Heart left ventricle (tissue), 16 donors: ENCODE results near the gene GGA2. TPM values are rescaled to one million over a fixed set of nuclear protein-coding genes. Genes with fewer than 3 reads are reported as not detected.
A peak's percentile ranks its signal among the peaks of the same experiment; 100 is the strongest.

Experiments used
- ATAC-seq, 4 donors: fragments of 200-7000 bp; cut with Tn5 transposase; one replicate each; pipeline ENCODE4 v1.9.1; 2020 to 2022; ENCODE audit warnings: moderate library complexity in 4 of 4, mild to moderate bottlenecking in 3 of 4, moderate number of reproducible peaks in 1 of 4
- DNase-seq, 5 donors: peaks; one replicate each; pipeline ENCODE4 v3.0.0-alpha.2; 2020
- H3K27ac ChIP-seq, 12 donors: fragments of 200-600 bp; sonication (generic) in 4 of 12; one replicate each; pipeline versions ENCODE4 v1.5.0 to v1.8.0; 2016 to 2022; ENCODE audit warnings: mild to moderate bottlenecking in 2 of 12
- H3K27me3 ChIP-seq, 9 donors: fragments of 200-600 bp; sonication (generic) in 2 of 9; one replicate each; pipeline versions ENCODE4 v1.5.1 to v1.8.0; 2016 to 2022; ENCODE audit warnings: mild to moderate bottlenecking in 3 of 9
- H3K36me3 ChIP-seq, 9 donors: fragments of 200-600 bp; sonication (generic) in 2 of 9; one replicate each; pipeline versions ENCODE4 v1.5.0 to v1.8.0; 2018 to 2022; ENCODE audit warnings: mild to moderate bottlenecking in 2 of 9
- H3K4me1 ChIP-seq, 12 donors: fragments of 200-600 bp; sonication (generic) in 4 of 12; one replicate each; pipeline versions ENCODE4 v1.5.0 to v1.8.0; 2016 to 2022; ENCODE audit warnings: mild to moderate bottlenecking in 3 of 12
- H3K4me3 ChIP-seq, 12 donors: fragments of 200-600 bp; sonication (generic) in 4 of 12; one replicate each; pipeline versions ENCODE4 v1.5.0 to v1.8.0; 2017 to 2022; ENCODE audit warnings: mild to moderate bottlenecking in 9 of 12, moderate library complexity in 4 of 12
- H3K9me3 ChIP-seq, 12 donors: fragments of 200-600 bp; sonication (generic) in 4 of 12; one replicate each; pipeline versions ENCODE4 v1.5.0 to v1.8.0; 2016 to 2022; ENCODE audit warnings: mild to moderate bottlenecking in 1 of 12
- POLR2A ChIP-seq, 2 donors: fragments of 450-650 bp; IDR thresholded peaks; one replicate each; pipeline ENCODE4 v1.6.1; 2017; ENCODE audit warnings: antibody characterized with exemption in 2 of 2, mild to moderate bottlenecking in 2 of 2, moderate library complexity in 2 of 2
- WGBS, 4 donors: extraction: QIAGEN DNeasy Blood & Tissue Kit in 2 of 4; methylation state at CpG; one replicate each; pipeline versions ENCODE4 v1.1.5 to v1.1.7; 2013 to 2018; 5-methylcytosine and 5-hydroxymethylcytosine counted together
- intact Hi-C, 10 donors: fragments of 100-400 bp; cut with DNase I; formaldehyde crosslinking; loops; one replicate each; pipeline versions ENCODE4 v1.11.1 to v1.14.2; 2022
- polyA plus RNA-seq, 2 donors: library from polyadenylated mRNA; stranded (reverse); fragments of 200-250 nt; gene quantifications; one replicate each; pipeline ENCODE4 v1.2.3, GENCODE V29; 2013
- total RNA-seq, 9 donors: library from RNA; depleted of rRNA in 2 of 9; stranded (reverse); fragments of >200 nt in 2 of 9; fragmentation: NEBNext Ultra II Directional in 3 of 9; extraction: Animal tissue kit (Norgen Biotek cat#: 25700) in 3 of 9; gene quantifications; one replicate each; pipeline versions ENCODE4 v1.1.0 to v1.2.4, GENCODE V29; 2016 to 2023
- TF ChIP-seq, protein P1 (sequence below), 12 donors: fragments of 200-600 bp; sonication (generic) in 4 of 12; IDR thresholded peaks; one replicate each; pipeline versions ENCODE4 v1.5.0 to v1.8.0; 2018 to 2022; ENCODE audit warnings: antibody characterized with exemption in 12 of 12, mild to moderate bottlenecking in 5 of 12
- donor health status: ischemic (EF 13 %, LVEDD 7.1; RV severe dilation, severe dysfunction).
- donor health status: healthy with polysubstance abuse.
- donor health status: DM: no; HTN: yes; CAD: no.
- donor health status: DM: no; HTN: no; CAD: no.
- donor health status: ischemic (EF 25% LVEDD 6.9; RV normal size, moderate dysfunction).
- donor health status: ischemic (EF 25% LVEDD 5.7; RV mildly dilated, moderate dysfunction).
- donor health status: healthy.
- donor health status: DM: yes; HTN: yes; CAD: no.
- donor health status: ischemic (EF 35%, LVEDD 5.7; RV mildly dilated, moderate dysfunction).
- donor health status: nonischemic (EF 11% LVEDD 7.7; RV severe dilation, severe dysfunction).
- donor health status: DM: yes; HTN: yes; CAD: no.
- donor health status: PGD.
- donor health status: ischemic (EF 29% LVEDD 5.4; RV normal size, mild dysfunction).
- donor health status: nonischemic (EF 23%, LVEDD 6.1; RV moderate dilation, normal function).

GGA2 gene
- total and polyA plus RNA-seq, 11 donors = 17.9 to 73.8 (median 46.6) TPM

DNA sequence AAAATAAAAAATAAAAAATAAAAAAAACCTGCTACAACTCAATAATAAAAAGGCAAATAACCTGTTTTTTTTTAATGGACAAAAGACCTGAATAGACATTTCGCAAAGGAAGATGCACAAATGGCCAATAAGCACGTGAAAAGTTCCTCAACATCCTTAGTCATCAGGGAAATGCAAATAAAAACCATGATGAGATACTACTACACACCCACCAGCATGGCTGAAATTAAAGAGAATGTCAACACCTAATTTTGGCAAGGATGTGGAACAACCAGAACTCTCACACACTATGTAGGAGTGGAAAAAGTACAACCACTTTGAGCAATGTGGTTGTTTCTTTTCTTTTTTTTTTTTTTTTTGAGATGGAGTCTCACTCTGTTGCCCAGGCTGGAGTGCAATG, 81.9 kb downstream of the GGA2 start:
- Histone ChIP-seq H3K4me3 (no peak overlapping the region), H3K27ac (no peak overlapping the region), H3K36me3 (peaks cover 0 to 87% (median 72%) of the 10 kb centered on the region in 9 donors), H3K4me1 (peaks cover 0 to 9% (median 5%) of the 10 kb centered on the region in 12 donors), H3K9me3 (no peaks in the 10 kb centered on the region), H3K27me3 (no peaks in the 10 kb centered on the region)
- no peak for ATAC-seq
- DNase-seq = no peak
- no peak for TF ChIP-seq POLR2A (IDR thresholded peaks at IDR 0.05)
- TF ChIP-seq, protein P1, sequence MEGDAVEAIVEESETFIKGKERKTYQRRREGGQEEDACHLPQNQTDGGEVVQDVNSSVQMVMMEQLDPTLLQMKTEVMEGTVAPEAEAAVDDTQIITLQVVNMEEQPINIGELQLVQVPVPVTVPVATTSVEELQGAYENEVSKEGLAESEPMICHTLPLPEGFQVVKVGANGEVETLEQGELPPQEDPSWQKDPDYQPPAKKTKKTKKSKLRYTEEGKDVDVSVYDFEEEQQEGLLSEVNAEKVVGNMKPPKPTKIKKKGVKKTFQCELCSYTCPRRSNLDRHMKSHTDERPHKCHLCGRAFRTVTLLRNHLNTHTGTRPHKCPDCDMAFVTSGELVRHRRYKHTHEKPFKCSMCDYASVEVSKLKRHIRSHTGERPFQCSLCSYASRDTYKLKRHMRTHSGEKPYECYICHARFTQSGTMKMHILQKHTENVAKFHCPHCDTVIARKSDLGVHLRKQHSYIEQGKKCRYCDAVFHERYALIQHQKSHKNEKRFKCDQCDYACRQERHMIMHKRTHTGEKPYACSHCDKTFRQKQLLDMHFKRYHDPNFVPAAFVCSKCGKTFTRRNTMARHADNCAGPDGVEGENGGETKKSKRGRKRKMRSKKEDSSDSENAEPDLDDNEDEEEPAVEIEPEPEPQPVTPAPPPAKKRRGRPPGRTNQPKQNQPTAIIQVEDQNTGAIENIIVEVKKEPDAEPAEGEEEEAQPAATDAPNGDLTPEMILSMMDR (IDR thresholded peaks at IDR 0.05) = no peak
- WGBS, 4 donors = 79 to 83% (median 80%) methylated on average over 2 of the region's 2 CpGs
- intact Hi-C loops = loop anchor here in 1 of 10 donors (10.0 kb wide), 1 partner anchor 354 kb away; no protein-coding TSS in a partner anchor

DNA sequence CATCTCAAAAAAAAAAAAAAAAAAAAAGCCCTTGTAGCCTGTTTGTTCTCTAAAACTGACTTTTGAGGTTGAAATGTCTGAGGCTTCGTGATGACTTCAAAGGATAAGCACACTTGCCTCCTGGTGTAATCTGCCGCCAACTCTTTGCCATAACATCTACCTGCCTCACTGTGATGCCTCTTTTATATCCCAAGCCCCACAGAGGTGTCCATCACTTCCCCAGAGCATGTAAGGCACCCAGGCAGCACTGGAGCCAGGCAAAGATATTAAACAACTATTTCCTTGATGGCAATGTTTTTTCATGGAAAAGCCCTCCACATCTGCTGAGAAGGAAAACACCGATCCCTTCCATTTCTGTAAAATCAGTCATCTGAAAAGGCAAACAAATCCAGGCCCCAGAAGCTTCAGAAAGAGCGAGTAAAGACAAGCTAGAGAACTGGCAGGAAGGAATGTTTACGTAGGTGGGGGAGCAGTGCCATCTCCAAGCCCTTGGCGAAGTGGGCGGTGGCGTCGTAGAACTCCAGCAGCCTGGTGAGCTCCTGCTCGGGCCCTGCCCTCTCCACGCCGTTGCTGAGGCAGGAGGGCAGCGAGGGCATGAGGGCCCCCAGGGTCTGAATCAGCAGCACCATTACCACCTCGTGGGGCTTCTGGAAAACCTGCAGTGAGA, 85.9 kb downstream of the GGA2 start:
- H3K27me3 ChIP-seq = no peaks in the 10 kb centered on the region
- peaks cover 0 to 13% (median 5%) of the 10 kb centered on the region in 12 donors for H3K4me1 ChIP-seq
- H3K4me3 ChIP-seq = no peak overlapping the region
- no peaks in the 10 kb centered on the region for H3K9me3 ChIP-seq
- TF ChIP-seq, protein P1 (IDR thresholded peaks at IDR 0.05) = no peak
- no peak for TF ChIP-seq POLR2A (IDR thresholded peaks at IDR 0.05)
- DNase-seq = no peak
- WGBS, 4 donors = 93 to 97% (median 94%) methylated on average over 12 to 14 of the region's 14 CpGs
- ATAC-seq = no peak
- H3K36me3 ChIP-seq = peaks cover 0 to 59% (median 33%) of the 10 kb centered on the region in 9 donors
- intact Hi-C loops = loop anchor here in 1 of 10 donors (10.0 kb wide), 1 partner anchor 350 kb away; no protein-coding TSS in a partner anchor
- H3K27ac ChIP-seq = peak overlapping the region; percentile 71 to 93 (median 79)

DNA sequence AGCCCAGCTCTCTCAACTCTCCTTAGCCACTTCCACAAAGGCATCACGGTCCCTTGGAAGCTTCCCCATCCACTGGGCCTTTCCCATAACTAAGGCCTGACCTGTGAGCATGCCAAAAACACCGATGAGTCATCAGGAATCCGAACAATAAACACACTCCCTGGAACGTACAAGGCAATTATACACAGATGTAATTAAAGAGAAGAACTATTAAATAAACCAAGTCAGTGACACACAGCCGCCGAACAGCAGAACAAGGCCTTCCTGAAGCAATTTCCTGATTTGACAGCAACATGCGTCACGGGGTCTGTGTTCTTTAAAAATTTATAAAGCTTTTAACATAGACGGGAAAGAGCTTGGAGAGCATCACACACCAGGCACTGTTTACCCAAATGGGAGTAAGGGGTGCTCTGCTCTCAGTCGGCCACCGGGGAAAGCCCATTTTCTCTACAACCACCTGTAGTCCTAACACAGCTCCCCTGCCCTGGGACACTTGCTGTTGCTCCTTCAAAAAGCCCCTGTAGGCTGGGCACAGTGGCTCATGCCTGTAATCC, 86.7 kb downstream of the GGA2 start:
- Histone ChIP-seq H3K27ac (peak overlapping the region; percentile 71 to 93 (median 79)), H3K9me3 (no peaks in the 10 kb centered on the region), H3K4me3 (no peak overlapping the region), H3K36me3 (peaks cover 0 to 56% (median 29%) of the 10 kb centered on the region in 9 donors), H3K4me1 (peaks cover 0 to 13% (median 5%) of the 10 kb centered on the region in 12 donors), H3K27me3 (no peaks in the 10 kb centered on the region)
- ATAC-seq (peak; percentile 94 to 98 (median 96)), DNase-seq (peak in 4 of 5 donors; percentile 72 to 80 (median 76))
- intact Hi-C loops = loop anchor here in 1 of 10 donors (10.0 kb wide), 1 partner anchor 349 kb away; no protein-coding TSS in a partner anchor
- no peak for TF ChIP-seq POLR2A (IDR thresholded peaks at IDR 0.05)
- TF ChIP-seq, protein P1 (IDR thresholded peaks at IDR 0.05) = no peak
- WGBS, 4 donors = 40 to 49% (median 43%) methylated on average over 11 of the region's 11 CpGs

DNA sequence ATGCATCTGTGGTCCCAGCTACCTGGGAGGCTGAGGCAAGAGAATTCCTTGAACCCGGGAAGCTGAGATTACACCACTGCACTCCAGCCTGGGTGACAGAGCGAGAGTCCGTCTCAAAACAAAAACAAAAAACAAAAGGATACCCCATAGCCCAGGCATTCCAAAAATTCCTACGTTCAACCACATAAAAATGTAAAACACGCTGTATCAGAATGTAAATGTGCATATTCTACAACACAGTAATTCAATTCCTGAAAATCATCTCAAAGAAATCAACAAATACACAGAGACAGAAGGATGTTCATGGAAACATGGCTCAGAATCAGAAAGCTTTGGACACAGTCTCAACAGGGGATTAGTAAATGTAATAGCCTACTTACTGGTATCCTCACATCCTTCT, 90.3 kb downstream of the GGA2 start:
- Histone ChIP-seq H3K27ac (peak overlapping the region in 1 of 12 donors; percentile 11), H3K4me3 (no peak overlapping the region), H3K27me3 (no peaks in the 10 kb centered on the region), H3K4me1 (peaks cover 0 to 13% (median 5%) of the 10 kb centered on the region in 12 donors), H3K36me3 (peaks cover 0 to 67% (median 49%) of the 10 kb centered on the region in 9 donors), H3K9me3 (no peaks in the 10 kb centered on the region)
- TF ChIP-seq, protein P1 (IDR thresholded peaks at IDR 0.05) = no peak
- no peak for TF ChIP-seq POLR2A (IDR thresholded peaks at IDR 0.05)
- ATAC-seq (no peak), DNase-seq (no peak)
- intact Hi-C loops = loop anchor here in 1 of 10 donors (10.0 kb wide), 1 partner anchor 345 kb away; no protein-coding TSS in a partner anchor
- 92 to 94% (median 93%) methylated on average over 5 of the region's 5 CpGs for WGBS, 4 donors
